ENCODE measurements around the gene STRAP.
"Not testable (repeated sequence)": the region's sequence is repeated elsewhere in the genome, so short reads cannot be mapped to it uniquely, and the experiment has no call there.

Gene STRAP

GRCh38 chr12:15932971-15933370 is 50.8 kb downstream of the STRAP start:
- no peak for TF ChIP-seq CTCF (IDR thresholded peaks at IDR 0.05; ENCODE audit: insufficient read depth, low read depth, low read length, missing control alignments)
- H3K4me3 ChIP-seq (ENCODE audit: low read depth, low read length): no peak overlapping the region
- DNase-seq (ENCODE audit: low read depth): no peak

- no peak overlapping the region for H3K4me3 ChIP-seq (ENCODE audit: low read depth, low read length)
- no peak for DNase-seq (ENCODE audit: low read depth)
- TF ChIP-seq CTCF (IDR thresholded peaks at IDR 0.05; ENCODE audit: insufficient read depth, low read depth, low read length, missing control alignments): no peak
These were observed 51.6 kb downstream of the STRAP start for GRCh38 chr12:15933751-15934150.

GRCh38 chr12:15936751-15937150 is 54.6 kb downstream of the STRAP start:
- TF ChIP-seq CTCF (IDR thresholded peaks at IDR 0.05; ENCODE audit: insufficient read depth, low read depth, low read length, missing control alignments): no peak
- no peak overlapping the region for H3K4me3 ChIP-seq (ENCODE audit: low read depth, low read length)
- no peak for DNase-seq (ENCODE audit: low read depth)

GRCh38 chr12:15937902-15938301 is 55.7 kb downstream of the STRAP start:
- TF ChIP-seq CTCF (IDR thresholded peaks at IDR 0.05; ENCODE audit: insufficient read depth, low read depth, low read length, missing control alignments): no peak
- DNase-seq (ENCODE audit: low read depth): no peak
- no peak overlapping the region for H3K4me3 ChIP-seq (ENCODE audit: low read depth, low read length)

- peak; percentile 7 for DNase-seq (ENCODE audit: low read depth)
- no peak for TF ChIP-seq CTCF (IDR thresholded peaks at IDR 0.05; ENCODE audit: insufficient read depth, low read depth, low read length, missing control alignments)
- H3K4me3 ChIP-seq (ENCODE audit: low read depth, low read length): no peak overlapping the region
These were observed 56.9 kb downstream of the STRAP start for GRCh38 chr12:15939111-15939510.

GRCh38 chr12:15942475-15942874 is 60.3 kb downstream of the STRAP start:
- no peak overlapping the region for H3K4me3 ChIP-seq (ENCODE audit: low read depth, low read length)
- no peak for TF ChIP-seq CTCF (IDR thresholded peaks at IDR 0.05; ENCODE audit: insufficient read depth, low read depth, low read length, missing control alignments)
- DNase-seq (ENCODE audit: low read depth): no peak

- not testable (repeated sequence) for H3K4me3 ChIP-seq (ENCODE audit: low read depth, low read length); DNase-seq (ENCODE audit: low read depth)
These were observed 61.3 kb downstream of the STRAP start for GRCh38 chr12:15943519-15943918.

GRCh38 chr12:15948461-15948860 is 66.3 kb downstream of the STRAP start:
- not testable (repeated sequence) for H3K4me3 ChIP-seq (ENCODE audit: low read depth, low read length)

More at GRCh38 chr12:15948461-15948860, 66.3 kb downstream of the STRAP start:
- not testable (repeated sequence) for DNase-seq (ENCODE audit: low read depth)
